Measurements from ENCODE around the gene ACYP2.

DNA sequence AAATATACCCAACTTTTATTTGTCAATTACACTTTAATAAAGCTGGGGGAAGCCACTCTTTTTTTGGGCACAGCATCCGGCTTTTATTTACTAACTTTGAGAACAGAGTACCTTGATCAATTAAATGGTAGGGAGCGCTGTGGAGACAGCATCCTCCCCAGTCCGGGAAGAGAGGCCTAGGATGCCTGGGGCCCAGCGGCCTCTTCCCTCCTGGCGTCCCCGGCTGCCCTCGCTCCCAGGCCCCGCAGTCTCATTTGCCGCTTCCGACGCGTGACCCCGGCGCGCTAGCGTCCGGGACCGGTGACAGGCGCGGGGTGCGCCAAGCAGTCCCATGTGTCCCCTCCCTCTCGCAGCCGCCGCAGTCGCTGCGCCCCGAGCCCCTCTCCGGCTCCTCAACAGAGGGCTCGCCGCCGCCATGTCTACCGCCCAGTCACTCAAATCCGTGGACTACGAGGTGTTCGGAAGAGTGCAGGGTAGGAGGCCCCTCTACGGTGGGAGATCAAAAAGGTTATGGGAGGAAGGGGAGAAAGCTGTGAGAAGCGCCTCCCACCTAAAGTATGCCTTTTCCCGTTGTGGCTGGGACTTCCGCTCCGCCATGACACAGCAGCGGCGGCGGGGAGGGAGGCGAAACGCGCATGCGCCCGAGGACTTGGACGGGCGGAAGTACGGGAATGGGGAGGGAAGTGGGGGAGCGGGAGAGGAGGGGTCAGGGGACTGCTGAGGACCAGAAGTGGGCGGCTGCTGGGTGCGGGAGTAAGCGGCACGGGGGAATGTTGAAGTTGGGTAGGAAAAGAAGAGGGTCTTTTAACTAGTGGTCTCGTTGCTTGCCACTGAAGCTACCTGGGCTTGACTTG is at the start of gene ACYP2:
- TF ChIP-seq SP1 (IDR thresholded peaks at IDR 0.05) (no peak), TARDBP (IDR thresholded peaks at IDR 0.05) (no peak), BHLHE40 (IDR thresholded peaks at IDR 0.05; ENCODE audit: borderline replicate concordance) (no peak), FOXM1 (IDR thresholded peaks at IDR 0.05; ENCODE audit: borderline replicate concordance) (no peak), HDGF (IDR thresholded peaks at IDR 0.05; ENCODE audit: borderline replicate concordance) (no peak), FOXA1 (IDR thresholded peaks at IDR 0.05) (no peak), SUZ12 (IDR thresholded peaks at IDR 0.05) (no peak), L3MBTL2 (conservative IDR thresholded peaks at IDR 0.05) (no peak; the same call in none of the 2 replicates), ELF4 (IDR thresholded peaks at IDR 0.05) (peak; percentile 85)
